HG03457 (cell line): ENCODE data around the gene THRB.

ENCODE experiments used
- ATAC-seq: cut with Tn5 transposase; IDR thresholded peaks from one replicate; pipeline ENCODE4 v1.9.1; 2021; ENCODE audit warnings: moderate number of reproducible peaks; ENCODE audit not compliant: unreplicated experiment

THRB gene

GRCh38 chr3:24490151-24490550 is 4.5 kb downstream of the THRB start:
- ATAC-seq: no peak

- no peak for ATAC-seq
Measured at GRCh38 chr3:24487325-24488262, 7.1 kb downstream of the THRB start.

GRCh38 chr3:24485511-24485910 is 9.1 kb downstream of the THRB start:
- ATAC-seq: no peak

GRCh38 chr3:24483873-24484272 is 10.8 kb downstream of the THRB start:
- ATAC-seq: no peak

GRCh38 chr3:24482096-24482705 is 12.4 kb downstream of the THRB start:
- no peak for ATAC-seq

- ATAC-seq: no peak
Measured at GRCh38 chr3:24481193-24481592, 13.5 kb downstream of the THRB start.

- no peak for ATAC-seq
Measured at GRCh38 chr3:24480497-24480896, 14.2 kb downstream of the THRB start.

- no peak for ATAC-seq
Measured at GRCh38 chr3:24479816-24480215, 14.8 kb downstream of the THRB start.

- no peak for ATAC-seq
Measured at GRCh38 chr3:24476871-24477656, 17.6 kb downstream of the THRB start.

GRCh38 chr3:24475925-24476324 is 18.7 kb downstream of the THRB start:
- ATAC-seq: no peak

GRCh38 chr3:24474862-24475261 is 19.8 kb downstream of the THRB start:
- no peak for ATAC-seq

- ATAC-seq: no peak
Measured at GRCh38 chr3:24472358-24472757, 22.3 kb downstream of the THRB start.

- ATAC-seq: no peak
Measured at GRCh38 chr3:24471486-24471885, 23.2 kb downstream of the THRB start.

GRCh38 chr3:24470277-24470676 is 24.4 kb downstream of the THRB start:
- ATAC-seq: no peak

GRCh38 chr3:24464389-24464788 is 30.3 kb downstream of the THRB start:
- no peak for ATAC-seq

- ATAC-seq: no peak
Measured at GRCh38 chr3:24462737-24463136, 31.9 kb downstream of the THRB start.

GRCh38 chr3:24460974-24461373 is 33.7 kb downstream of the THRB start:
- ATAC-seq: no peak

GRCh38 chr3:24457719-24458118 is 36.9 kb downstream of the THRB start:
- ATAC-seq: no peak

- ATAC-seq: no peak
Measured at GRCh38 chr3:24454856-24455255, 39.8 kb downstream of the THRB start.

GRCh38 chr3:24454393-24454792 is 40.3 kb downstream of the THRB start:
- no peak for ATAC-seq

- no peak for ATAC-seq
Measured at GRCh38 chr3:24451461-24452099, 43.1 kb downstream of the THRB start.
